HL-60 (cell line): Measurements from ENCODE around the gene ABCF3.
A peak's percentile ranks its signal among the peaks of the same experiment; 100 is the strongest.

Experiments used
- DNase-seq, 2 experiments: peaks; one replicate each; pipeline ENCODE4 v3.0.0-alpha.2; 2010 to 2020; ENCODE audit warnings: low read depth in 1 of 2, low spot score in 1 of 2
- H3K27ac ChIP-seq: fragments of 250-450 bp; sonication (Bioruptor Pico); replicated peaks from 2 replicates; pipeline ENCODE4 v1.5.1; 2020; ENCODE audit warnings: mild to moderate bottlenecking, moderate library complexity
- H3K27me3 ChIP-seq: fragments of 250-450 bp; sonication (Bioruptor Pico); 2 replicates; pipeline ENCODE4 v1.5.1; 2021; ENCODE audit warnings: mild to moderate bottlenecking, moderate library complexity; ENCODE audit not compliant: insufficient read depth, poor library complexity, severe bottlenecking
- H3K4me3 ChIP-seq: replicated peaks from 2 replicates; pipeline ENCODE4 v1.5.1; 2011; ENCODE audit warnings: mild to moderate bottlenecking, control low read depth, low read length; ENCODE audit not compliant: insufficient read depth
- CTCF ChIP-seq: IDR thresholded peaks from one replicate; pipeline ENCODE4 v1.5.1; 2011; ENCODE audit warnings: low read length, control low read depth, inconsistent platforms; ENCODE audit not compliant: insufficient read depth
- GABPA ChIP-seq: IDR thresholded peaks from 2 replicates; pipeline ENCODE4 v1.6.1; 2012; ENCODE audit warnings: low read depth
- POLR2AphosphoS5 ChIP-seq: IDR thresholded peaks from 2 replicates; pipeline ENCODE4 v1.6.1; 2012; ENCODE audit warnings: low read depth
- REST ChIP-seq: IDR thresholded peaks from 2 replicates; pipeline ENCODE4 v1.6.1; 2012; ENCODE audit warnings: low read depth; ENCODE audit not compliant: insufficient replicate concordance
- SPI1 ChIP-seq: IDR thresholded peaks from 2 replicates; pipeline ENCODE4 v1.6.1; 2012; ENCODE audit warnings: low read depth, mild to moderate bottlenecking, borderline replicate concordance

ABCF3 gene

GRCh38 chr3:184223946-184224345, 37.9 kb downstream of the ABCF3 start:
- DNase-seq: no peak
- Histone ChIP-seq H3K27me3 (peaks cover 21% of the 10 kb centered on the region), H3K4me3 (no peak overlapping the region), H3K27ac (no peak overlapping the region)
- TF ChIP-seq CTCF: no peak
- TF ChIP-seq REST: no peak
- no peak for TF ChIP-seq POLR2AphosphoS5
- TF ChIP-seq GABPA: no peak
- no peak for TF ChIP-seq SPI1

DNA sequence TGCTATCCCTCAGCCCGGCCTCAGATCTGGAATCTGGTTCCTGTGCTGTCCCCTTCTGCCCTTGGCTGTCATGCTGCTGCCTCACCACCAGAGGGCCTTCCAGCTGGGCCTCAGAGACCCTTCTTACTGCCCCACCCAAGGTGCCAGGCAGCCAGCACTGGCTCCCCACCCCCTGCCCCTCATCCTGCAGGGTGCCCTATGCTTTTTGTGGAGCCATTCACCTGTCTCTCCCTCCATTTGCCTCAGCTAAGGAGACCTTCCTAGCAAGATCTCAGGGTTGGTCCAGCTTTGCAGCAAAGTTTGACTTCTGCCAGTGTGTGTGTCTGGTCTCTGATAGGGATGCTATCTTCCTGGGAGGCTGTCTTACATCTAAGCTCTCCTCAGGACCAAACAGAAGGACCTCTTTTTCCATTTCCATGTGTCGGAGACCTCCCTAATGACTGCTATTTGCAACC, 41.5 kb downstream of the ABCF3 start:
- TF ChIP-seq REST (no peak), CTCF (peak; percentile 89), SPI1 (no peak)
- Histone ChIP-seq H3K27me3 (peaks cover 43% of the 10 kb centered on the region), H3K4me3 (no peak overlapping the region), H3K27ac (no peak overlapping the region)
- DNase-seq: peak in 1 of 2 experiments; percentile 24

DNA sequence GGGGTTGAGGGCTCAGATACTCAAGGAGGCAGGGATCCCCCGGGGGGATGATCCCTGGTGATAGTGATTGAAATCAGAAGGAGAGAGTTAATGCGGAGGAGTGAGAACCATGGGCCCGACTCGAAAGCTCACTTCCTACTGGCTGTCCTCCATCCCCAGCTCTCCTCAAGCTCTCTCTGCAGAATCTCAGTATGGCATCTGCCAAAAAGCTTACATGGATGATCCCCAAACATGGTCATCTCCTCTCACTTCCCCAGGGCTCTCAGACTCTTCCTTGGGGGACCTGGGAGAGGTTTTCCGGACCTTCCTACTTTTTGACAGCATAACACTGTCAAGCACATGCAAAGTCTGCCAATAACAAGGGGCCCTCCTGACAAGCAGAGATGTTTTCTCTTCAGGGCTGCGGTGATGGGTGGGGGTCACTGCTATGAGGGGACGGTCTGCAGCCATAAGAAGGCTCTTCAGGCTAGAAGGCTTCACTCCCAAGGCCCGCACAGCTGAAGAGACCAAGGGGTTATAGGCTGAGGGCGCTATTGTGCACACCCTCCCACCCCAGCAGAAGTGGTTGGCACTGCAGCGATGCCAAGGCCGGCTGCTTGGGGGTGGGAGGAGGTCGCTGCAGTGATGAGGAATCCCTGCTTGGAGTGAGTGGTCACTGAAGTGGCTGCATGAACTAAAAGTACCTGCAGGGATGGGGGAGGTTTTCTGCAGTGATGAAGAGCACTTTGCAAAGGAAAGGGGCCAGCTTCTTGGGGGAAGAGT, 42.6 kb downstream of the ABCF3 start:
- Histone ChIP-seq H3K4me3 (no peak overlapping the region), H3K27me3 (peaks cover 47% of the 10 kb centered on the region), H3K27ac (no peak overlapping the region)
- TF ChIP-seq CTCF: no peak
- no peak for TF ChIP-seq GABPA
- TF ChIP-seq POLR2AphosphoS5: no peak
- TF ChIP-seq SPI1: no peak
- TF ChIP-seq REST: no peak
- no peak for DNase-seq
